ENCODE data around the gene SSC5D. TPM values are rescaled to one million over a fixed set of nuclear protein-coding genes. Genes with fewer than 3 reads are reported as not detected.
"Not testable (repeated sequence)": the region's sequence is repeated elsewhere in the genome, so short reads cannot be mapped to it uniquely, and the experiment has no call there.

SSC5D gene
- total RNA-seq, 2 experiments from 2014 or later: 0.32 to 0.34 TPM

GRCh38 chr19:55490478-55491432, 2.5 kb downstream of the SSC5D start:
- POLR2A ChIA-PET: no interaction called here
- DNase-seq (no peak), ATAC-seq (no peak)
- Mint-ChIP-seq H3K4me3 (no peak overlapping the region), H3K9me3 (ENCODE audit: low read depth) (no peaks in the 10 kb centered on the region), H3K27ac (no peak overlapping the region), H3K4me1 (peaks cover 14% of the 10 kb centered on the region), H3K36me3 (ENCODE audit: low read depth) (no peaks in the 10 kb centered on the region), H3K27me3 (peaks cover 2% of the 10 kb centered on the region)
- CTCF ChIA-PET: interaction anchor here (0.7 to 1.8 kb wide), 3 partner anchors 13 to 816 kb away, joined by 3 to 7 read pairs (median 4); no protein-coding TSS in a partner anchor
- intact Hi-C loops (cut with DNase I, micrococcal nuclease): no loop called here

GRCh38 chr19:55491546-55492360, 3.5 kb downstream of the SSC5D start:
- H3K9me3 Mint-ChIP-seq (ENCODE audit: low read depth): no peaks in the 10 kb centered on the region
- H3K36me3 Mint-ChIP-seq (ENCODE audit: low read depth): no peaks in the 10 kb centered on the region
- H3K4me1 Mint-ChIP-seq: peaks cover 11% of the 10 kb centered on the region
- no peak overlapping the region for H3K27ac Mint-ChIP-seq
- no peak overlapping the region for H3K4me3 Mint-ChIP-seq
- peaks cover 2% of the 10 kb centered on the region for H3K27me3 Mint-ChIP-seq
- DNase-seq (no peak), ATAC-seq (no peak)
- ChIA-PET POLR2A (no interaction called here), CTCF (interaction anchor here (0.6 to 1.8 kb wide), 3 partner anchors 24 to 817 kb away, joined by 3 to 7 read pairs (median 3); no protein-coding TSS in a partner anchor)
- intact Hi-C loops (cut with DNase I, micrococcal nuclease): no loop called here

GRCh38 chr19:55492362-55492944, 4.2 kb downstream of the SSC5D start:
- Mint-ChIP-seq H3K4me3 (no peak overlapping the region), H3K36me3 (ENCODE audit: low read depth) (no peaks in the 10 kb centered on the region), H3K27ac (no peak overlapping the region), H3K9me3 (ENCODE audit: low read depth) (no peaks in the 10 kb centered on the region), H3K4me1 (peaks cover 4% of the 10 kb centered on the region), H3K27me3 (peaks cover 2% of the 10 kb centered on the region)
- intact Hi-C loops (cut with DNase I, micrococcal nuclease): no loop called here
- CTCF ChIA-PET: interaction anchor here (0.6 to 1.8 kb wide), 3 partner anchors 25 to 162 kb away, joined by 3 to 7 read pairs (median 3); no protein-coding TSS in a partner anchor
- ATAC-seq (no peak), DNase-seq (no peak)
- POLR2A ChIA-PET: no interaction called here

- intact Hi-C loops (cut with DNase I, micrococcal nuclease): no loop called here
- Mint-ChIP-seq H3K9me3 (ENCODE audit: low read depth) (no peaks in the 10 kb centered on the region), H3K36me3 (ENCODE audit: low read depth) (no peaks in the 10 kb centered on the region), H3K27me3 (peaks cover 2% of the 10 kb centered on the region), H3K4me1 (no peaks in the 10 kb centered on the region), H3K4me3 (no peak overlapping the region), H3K27ac (no peak overlapping the region)
- CTCF ChIA-PET: interaction anchor here (0.6 to 0.7 kb wide), 2 partner anchors 35 to 296 kb away, joined by 3 read pairs; no protein-coding TSS in a partner anchor
- POLR2A ChIA-PET: no interaction called here
- DNase-seq: no peak
- ATAC-seq: no peak
Observed at GRCh38 chr19:55493052-55493644, 4.9 kb downstream of the SSC5D start.

GRCh38 chr19:55493645-55494171, 5.5 kb downstream of the SSC5D start:
- Mint-ChIP-seq H3K9me3 (ENCODE audit: low read depth) (no peaks in the 10 kb centered on the region), H3K4me1 (no peaks in the 10 kb centered on the region), H3K36me3 (ENCODE audit: low read depth) (no peaks in the 10 kb centered on the region), H3K27me3 (peaks cover 2% of the 10 kb centered on the region), H3K4me3 (no peak overlapping the region), H3K27ac (no peak overlapping the region)
- ChIA-PET CTCF (interaction anchor here (0.6 to 1.7 kb wide), 2 partner anchors 10 to 297 kb away, joined by 3 to 8 read pairs; no protein-coding TSS in a partner anchor), POLR2A (no interaction called here)
- DNase-seq (no peak), ATAC-seq (no peak)
- intact Hi-C loops (cut with DNase I, micrococcal nuclease): no loop called here

GRCh38 chr19:55494172-55494761, 6.0 kb downstream of the SSC5D start:
- intact Hi-C loops (cut with DNase I, micrococcal nuclease): no loop called here
- ChIA-PET POLR2A (no interaction called here), CTCF (interaction anchor here (0.9 to 1.7 kb wide), 3 partner anchors 10 to 27 kb away, joined by 3 to 8 read pairs (median 5); partner anchors contain the start of gene NAT14)
- Mint-ChIP-seq H3K4me1 (no peaks in the 10 kb centered on the region), H3K27ac (no peak overlapping the region), H3K36me3 (ENCODE audit: low read depth) (no peaks in the 10 kb centered on the region), H3K4me3 (no peak overlapping the region), H3K9me3 (ENCODE audit: low read depth) (no peaks in the 10 kb centered on the region), H3K27me3 (peaks cover 2% of the 10 kb centered on the region)
- DNase-seq (no peak), ATAC-seq (no peak)

- H3K27ac Mint-ChIP-seq: no peak overlapping the region
- ChIA-PET POLR2A (no interaction called here), CTCF (interaction anchor here (1.3 kb wide), 1 partner anchor 28 kb away, joined by 5 read pairs; no protein-coding TSS in a partner anchor)
- H3K36me3 Mint-ChIP-seq (ENCODE audit: low read depth): no peaks in the 10 kb centered on the region
- intact Hi-C loops (cut with DNase I, micrococcal nuclease): no loop called here
- H3K4me1 Mint-ChIP-seq: no peaks in the 10 kb centered on the region
- no peak overlapping the region for H3K4me3 Mint-ChIP-seq
- H3K27me3 Mint-ChIP-seq: peaks cover 2% of the 10 kb centered on the region
- DNase-seq (no peak), ATAC-seq (no peak)
- H3K9me3 Mint-ChIP-seq (ENCODE audit: low read depth): no peaks in the 10 kb centered on the region
Observed at GRCh38 chr19:55495646-55496349, 7.6 kb downstream of the SSC5D start.

GRCh38 chr19:55496820-55497219, 8.6 kb downstream of the SSC5D start:
- ChIA-PET CTCF (interaction anchor here (1.1 kb wide), 1 partner anchor 35 kb away, joined by 5 read pairs; the partner anchor contains the start of gene ISOC2), POLR2A (interaction anchor here (1.2 kb wide), 1 partner anchor 11 kb away, joined by 6 read pairs; no protein-coding TSS in a partner anchor)
- H3K4me1 Mint-ChIP-seq; H3K4me3 Mint-ChIP-seq; H3K27me3 Mint-ChIP-seq; DNase-seq; H3K9me3 Mint-ChIP-seq (ENCODE audit: low read depth); intact Hi-C loops (cut with DNase I, micrococcal nuclease); ATAC-seq; H3K36me3 Mint-ChIP-seq (ENCODE audit: low read depth); H3K27ac Mint-ChIP-seq: not testable (repeated sequence)

- POLR2A ChIA-PET: interaction anchor here (0.7 to 1.2 kb wide), 2 partner anchors 12 to 241 kb away, joined by 3 to 6 read pairs; no protein-coding TSS in a partner anchor
- peaks cover 2% of the 10 kb centered on the region for H3K27me3 Mint-ChIP-seq
- ATAC-seq: no peak
Observed at GRCh38 chr19:55497763-55498162, 9.5 kb downstream of the SSC5D start.

More at GRCh38 chr19:55497763-55498162, 9.5 kb downstream of the SSC5D start:
- Mint-ChIP-seq H3K27ac (no peak overlapping the region), H3K9me3 (ENCODE audit: low read depth) (no peaks in the 10 kb centered on the region), H3K4me1 (peaks cover 9% of the 10 kb centered on the region), H3K4me3 (no peak overlapping the region), H3K36me3 (ENCODE audit: low read depth) (no peaks in the 10 kb centered on the region)
- intact Hi-C loops (cut with DNase I, micrococcal nuclease): no loop called here
- CTCF ChIA-PET: interaction anchor here (0.7 to 1.7 kb wide), 3 partner anchors 31 to 77 kb away, joined by 3 to 5 read pairs (median 5); partner anchors contain the start of gene ISOC2
- DNase-seq: no peak
